ENCODE measurements around the gene TBXAS1.

Gene TBXAS1

DNA sequence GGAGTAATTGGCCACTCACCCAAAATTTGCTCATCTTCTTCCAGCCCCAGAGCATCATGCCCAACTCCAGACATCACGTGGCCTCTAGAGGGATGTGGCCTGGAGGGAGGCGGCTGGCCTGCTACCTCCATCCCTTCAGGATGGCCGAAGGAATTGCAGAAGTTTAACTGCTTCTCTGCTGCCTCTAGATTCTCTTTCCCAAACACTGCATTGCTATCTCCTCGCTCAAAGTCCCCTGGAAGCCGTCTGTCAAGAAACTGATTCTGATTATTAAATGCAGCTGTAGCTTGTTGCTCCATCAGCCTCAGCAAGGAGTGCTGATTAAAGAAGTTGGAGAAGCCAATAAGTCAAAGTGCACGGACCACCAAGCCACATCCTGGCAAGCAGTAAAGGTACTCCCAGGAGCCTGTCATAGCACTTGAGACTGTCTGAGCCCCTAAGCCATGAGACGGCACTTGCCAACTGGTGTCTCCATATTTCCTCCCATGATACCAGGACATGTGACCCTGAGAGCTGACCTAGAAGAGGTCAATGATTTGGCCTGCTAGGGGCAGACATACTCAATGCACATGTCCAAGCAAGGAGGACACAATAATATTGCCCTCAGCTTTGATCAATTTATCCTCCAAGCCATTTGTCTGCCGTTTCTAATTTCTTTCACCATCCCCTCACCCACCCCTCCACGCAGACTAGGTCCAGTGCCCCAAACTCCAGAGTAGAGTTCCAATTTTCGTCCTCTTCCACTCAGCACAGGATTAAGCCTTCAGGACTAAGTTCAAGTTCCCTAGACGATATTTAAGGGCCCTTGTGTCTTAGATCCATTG lies 84.2 kb downstream of the TBXAS1 start:
- CTCF ChIA-PET = interaction anchor here (0.6 kb wide), 1 partner anchor 21 kb away, joined by 3 read pairs; no protein-coding TSS in a partner anchor
- POLR2A ChIA-PET = no interaction called here

DNA sequence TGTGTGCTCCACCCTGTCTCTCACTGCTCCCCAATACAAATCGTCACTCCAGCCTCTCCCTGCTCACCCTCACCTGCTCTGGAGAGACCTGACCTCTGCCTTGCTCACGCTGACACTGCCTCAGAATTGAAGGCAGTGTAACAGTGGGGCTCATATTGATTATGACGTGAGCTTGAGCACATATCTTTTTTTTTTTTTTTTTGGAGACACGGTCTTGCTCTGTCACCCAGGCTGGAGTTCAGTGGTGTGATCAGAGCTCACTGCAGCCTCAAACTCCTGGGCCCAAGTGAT lies 84.7 kb downstream of the TBXAS1 start:
- H3K27ac ChIP-seq (ENCODE audit: extremely low read depth, low read depth, low read length) = no peak overlapping the region
- no peaks in the 10 kb centered on the region for H3K9me3 ChIP-seq (ENCODE audit: control insufficient read depth, insufficient read depth, low read depth, low read length)
- H3K4me1 ChIP-seq (ENCODE audit: control insufficient read depth, insufficient read depth, low read length) = no peaks in the 10 kb centered on the region
- ChIA-PET CTCF (interaction anchor here (0.6 kb wide), 1 partner anchor 22 kb away, joined by 3 read pairs; no protein-coding TSS in a partner anchor), POLR2A (interaction anchor here (0.6 kb wide), 1 partner anchor 23 kb away, joined by 10 read pairs; no protein-coding TSS in a partner anchor)
- H3K4me3 ChIP-seq (ENCODE audit: low read depth, low read length) = no peak overlapping the region
- no peaks in the 10 kb centered on the region for H3K36me3 ChIP-seq (ENCODE audit: control insufficient read depth in 2 of 2, insufficient read depth in 1 of 2, low read length in 2 of 2)
- TF ChIP-seq OVOL3 (tag by site-specific recombination; IDR thresholded peaks at IDR 0.05) (no peak), ZNF132 (tag by site-specific recombination; IDR thresholded peaks at IDR 0.05; ENCODE audit: borderline replicate concordance) (no peak), TSHZ1 (tag by site-specific recombination; IDR thresholded peaks at IDR 0.05; ENCODE audit: borderline replicate concordance) (no peak), EGR2 (tag by site-specific recombination; IDR thresholded peaks at IDR 0.05; ENCODE audit: low read depth) (no peak), ZBTB7A (tag by site-specific recombination; IDR thresholded peaks at IDR 0.05; ENCODE audit: low read depth) (no peak), ZNF114 (tag by site-specific recombination; IDR thresholded peaks at IDR 0.05) (no peak), SALL2 (tag by site-specific recombination; IDR thresholded peaks at IDR 0.05; ENCODE audit: borderline replicate concordance) (no peak), ZSCAN30 (tag by site-specific recombination; IDR thresholded peaks at IDR 0.05) (no peak), ZSCAN18 (tag by site-specific recombination; IDR thresholded peaks at IDR 0.05) (no peak), ZNF610 (tag by site-specific recombination; IDR thresholded peaks at IDR 0.05; ENCODE audit: borderline replicate concordance) (no peak)
- TF ChIP-seq, protein P1, sequence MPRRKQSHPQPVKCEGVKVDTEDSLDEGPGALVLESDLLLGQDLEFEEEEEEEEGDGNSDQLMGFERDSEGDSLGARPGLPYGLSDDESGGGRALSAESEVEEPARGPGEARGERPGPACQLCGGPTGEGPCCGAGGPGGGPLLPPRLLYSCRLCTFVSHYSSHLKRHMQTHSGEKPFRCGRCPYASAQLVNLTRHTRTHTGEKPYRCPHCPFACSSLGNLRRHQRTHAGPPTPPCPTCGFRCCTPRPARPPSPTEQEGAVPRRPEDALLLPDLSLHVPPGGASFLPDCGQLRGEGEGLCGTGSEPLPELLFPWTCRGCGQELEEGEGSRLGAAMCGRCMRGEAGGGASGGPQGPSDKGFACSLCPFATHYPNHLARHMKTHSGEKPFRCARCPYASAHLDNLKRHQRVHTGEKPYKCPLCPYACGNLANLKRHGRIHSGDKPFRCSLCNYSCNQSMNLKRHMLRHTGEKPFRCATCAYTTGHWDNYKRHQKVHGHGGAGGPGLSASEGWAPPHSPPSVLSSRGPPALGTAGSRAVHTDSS (tag by site-specific recombination; IDR thresholded peaks at IDR 0.05) = no peak
- TF ChIP-seq, protein P2, sequence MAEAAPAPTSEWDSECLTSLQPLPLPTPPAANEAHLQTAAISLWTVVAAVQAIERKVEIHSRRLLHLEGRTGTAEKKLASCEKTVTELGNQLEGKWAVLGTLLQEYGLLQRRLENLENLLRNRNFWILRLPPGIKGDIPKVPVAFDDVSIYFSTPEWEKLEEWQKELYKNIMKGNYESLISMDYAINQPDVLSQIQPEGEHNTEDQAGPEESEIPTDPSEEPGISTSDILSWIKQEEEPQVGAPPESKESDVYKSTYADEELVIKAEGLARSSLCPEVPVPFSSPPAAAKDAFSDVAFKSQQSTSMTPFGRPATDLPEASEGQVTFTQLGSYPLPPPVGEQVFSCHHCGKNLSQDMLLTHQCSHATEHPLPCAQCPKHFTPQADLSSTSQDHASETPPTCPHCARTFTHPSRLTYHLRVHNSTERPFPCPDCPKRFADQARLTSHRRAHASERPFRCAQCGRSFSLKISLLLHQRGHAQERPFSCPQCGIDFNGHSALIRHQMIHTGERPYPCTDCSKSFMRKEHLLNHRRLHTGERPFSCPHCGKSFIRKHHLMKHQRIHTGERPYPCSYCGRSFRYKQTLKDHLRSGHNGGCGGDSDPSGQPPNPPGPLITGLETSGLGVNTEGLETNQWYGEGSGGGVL (tag by site-specific recombination; IDR thresholded peaks at IDR 0.05) = no peak
- TF ChIP-seq, protein P3, sequence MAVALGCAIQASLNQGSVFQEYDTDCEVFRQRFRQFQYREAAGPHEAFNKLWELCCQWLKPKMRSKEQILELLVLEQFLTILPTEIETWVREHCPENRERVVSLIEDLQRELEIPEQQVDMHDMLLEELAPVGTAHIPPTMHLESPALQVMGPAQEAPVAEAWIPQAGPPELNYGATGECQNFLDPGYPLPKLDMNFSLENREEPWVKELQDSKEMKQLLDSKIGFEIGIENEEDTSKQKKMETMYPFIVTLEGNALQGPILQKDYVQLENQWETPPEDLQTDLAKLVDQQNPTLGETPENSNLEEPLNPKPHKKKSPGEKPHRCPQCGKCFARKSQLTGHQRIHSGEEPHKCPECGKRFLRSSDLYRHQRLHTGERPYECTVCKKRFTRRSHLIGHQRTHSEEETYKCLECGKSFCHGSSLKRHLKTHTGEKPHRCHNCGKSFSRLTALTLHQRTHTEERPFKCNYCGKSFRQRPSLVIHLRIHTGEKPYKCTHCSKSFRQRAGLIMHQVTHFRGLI (tag by site-specific recombination; IDR thresholded peaks at IDR 0.05) = no peak
- TF ChIP-seq, protein P4, sequence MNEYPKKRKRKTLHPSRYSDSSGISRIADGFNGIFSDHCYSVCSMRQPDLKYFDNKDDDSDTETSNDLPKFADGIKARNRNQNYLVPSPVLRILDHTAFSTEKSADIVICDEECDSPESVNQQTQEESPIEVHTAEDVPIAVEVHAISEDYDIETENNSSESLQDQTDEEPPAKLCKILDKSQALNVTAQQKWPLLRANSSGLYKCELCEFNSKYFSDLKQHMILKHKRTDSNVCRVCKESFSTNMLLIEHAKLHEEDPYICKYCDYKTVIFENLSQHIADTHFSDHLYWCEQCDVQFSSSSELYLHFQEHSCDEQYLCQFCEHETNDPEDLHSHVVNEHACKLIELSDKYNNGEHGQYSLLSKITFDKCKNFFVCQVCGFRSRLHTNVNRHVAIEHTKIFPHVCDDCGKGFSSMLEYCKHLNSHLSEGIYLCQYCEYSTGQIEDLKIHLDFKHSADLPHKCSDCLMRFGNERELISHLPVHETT (tag by site-specific recombination; IDR thresholded peaks at IDR 0.05) = no peak

More for the DNA sequence above, 84.2 kb downstream of the TBXAS1 start:
- no peak overlapping the region for H3K27ac ChIP-seq (ENCODE audit: extremely low read depth, low read depth, low read length)
- TF ChIP-seq ZNF362 (tag by site-specific recombination; IDR thresholded peaks at IDR 0.05) (no peak), ZNF548 (tag by site-specific recombination; IDR thresholded peaks at IDR 0.05) (no peak), ZNF830 (tag by site-specific recombination; IDR thresholded peaks at IDR 0.05; ENCODE audit: low read depth) (no peak), ZSCAN16 (tag by site-specific recombination; IDR thresholded peaks at IDR 0.05) (no peak), ZNF335 (tag by site-specific recombination; conservative IDR thresholded peaks at IDR 0.05) (no peak), ZNF776 (tag by site-specific recombination; IDR thresholded peaks at IDR 0.05; ENCODE audit: borderline replicate concordance) (no peak), ZNF394 (tag by site-specific recombination; IDR thresholded peaks at IDR 0.05; ENCODE audit: borderline replicate concordance) (no peak), ZBTB20 (tag by site-specific recombination; IDR thresholded peaks at IDR 0.05) (no peak), ZNF707 (tag by site-specific recombination; IDR thresholded peaks at IDR 0.05) (no peak), ZNF354C (tag by site-specific recombination; IDR thresholded peaks at IDR 0.05; ENCODE audit: borderline replicate concordance, low read depth) (no peak), BCL11A (tag by site-specific recombination; IDR thresholded peaks at IDR 0.05; ENCODE audit: low read depth) (no peak)
- H3K4me3 ChIP-seq (ENCODE audit: low read depth, low read length) = no peak overlapping the region
- H3K4me1 ChIP-seq (ENCODE audit: control insufficient read depth, insufficient read depth, low read length) = no peaks in the 10 kb centered on the region
- no peaks in the 10 kb centered on the region for H3K9me3 ChIP-seq (ENCODE audit: control insufficient read depth, insufficient read depth, low read depth, low read length)
- no peaks in the 10 kb centered on the region for H3K36me3 ChIP-seq (ENCODE audit: control insufficient read depth in 2 of 2, insufficient read depth in 1 of 2, low read length in 2 of 2)
